ENCODE data around the gene ANAPC4.

Gene ANAPC4

DNA sequence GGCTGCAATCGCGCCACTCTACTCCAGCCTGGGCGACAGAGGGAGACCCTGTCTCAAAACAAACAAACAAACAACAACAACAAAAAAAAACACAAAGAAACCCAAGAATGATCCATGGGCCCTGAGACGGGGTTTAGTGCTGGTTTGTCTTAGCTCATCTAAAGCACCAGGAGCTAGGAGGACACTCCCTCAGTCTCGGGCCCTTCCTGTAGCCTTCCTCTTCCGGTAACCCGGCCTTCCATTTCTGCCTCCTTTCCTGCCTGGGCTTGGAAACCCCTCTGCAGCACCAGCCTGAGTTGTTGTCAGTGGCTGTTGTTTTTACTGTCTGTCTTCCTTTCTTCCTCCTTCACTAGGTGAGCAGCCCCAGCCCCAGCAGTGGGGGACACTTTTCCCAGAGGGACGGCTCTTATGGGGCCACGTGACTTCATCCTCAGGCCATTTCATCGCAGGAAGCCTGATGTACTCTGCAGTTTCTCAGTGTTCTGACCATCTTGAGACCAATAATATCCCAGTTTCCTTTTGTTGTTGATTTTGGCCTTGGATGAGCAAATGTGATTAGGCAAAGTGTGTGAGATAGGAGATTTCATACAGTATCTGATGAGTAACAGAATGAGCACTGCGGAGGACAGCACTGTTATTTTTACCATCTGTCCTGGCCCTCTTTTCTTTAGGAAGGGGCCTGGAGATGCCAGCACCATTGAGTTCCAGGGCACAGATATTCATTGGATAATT, 90.1 kb downstream of the ANAPC4 start:
- FAIRE-seq, result no peak
- no peak for DNase-seq (ENCODE audit: insufficient read length)
- TF ChIP-seq TAF1 (IDR thresholded peaks at IDR 0.05; ENCODE audit: borderline replicate concordance, low read depth, low read length) (no peak), POLR2A (IDR thresholded peaks at IDR 0.05; ENCODE audit: low read depth, low read length) (no peak), POLR2AphosphoS5 (IDR thresholded peaks at IDR 0.05; ENCODE audit: low read depth, low read length) (no peak)

DNA sequence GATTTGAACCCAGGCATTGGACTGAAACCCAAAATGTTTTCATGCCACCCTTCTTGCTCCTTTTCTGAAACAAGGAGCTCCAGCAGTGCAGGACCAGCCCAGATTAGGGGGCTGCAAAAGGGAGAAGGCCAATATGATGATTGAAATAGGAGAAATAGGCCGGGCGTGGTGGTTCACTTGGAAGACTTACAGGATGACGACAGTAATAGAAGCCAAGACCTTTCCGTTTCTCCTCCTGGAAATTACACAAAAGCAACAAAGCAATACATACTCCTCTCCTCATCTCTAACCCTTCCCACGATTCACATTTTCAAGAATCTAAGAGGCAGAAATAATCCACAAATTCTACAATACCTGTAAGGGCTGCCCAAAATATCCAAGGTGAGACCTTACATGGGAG, 90.8 kb downstream of the ANAPC4 start:
- FAIRE-seq (no peak), DNase-seq (ENCODE audit: insufficient read length) (no peak)
- TF ChIP-seq POLR2A (IDR thresholded peaks at IDR 0.05; ENCODE audit: low read depth, low read length) (no peak), TAF1 (IDR thresholded peaks at IDR 0.05; ENCODE audit: borderline replicate concordance, low read depth, low read length) (no peak), POLR2AphosphoS5 (IDR thresholded peaks at IDR 0.05; ENCODE audit: low read depth, low read length) (no peak)
